ENCODE results near the gene MRPS33.

DNA sequence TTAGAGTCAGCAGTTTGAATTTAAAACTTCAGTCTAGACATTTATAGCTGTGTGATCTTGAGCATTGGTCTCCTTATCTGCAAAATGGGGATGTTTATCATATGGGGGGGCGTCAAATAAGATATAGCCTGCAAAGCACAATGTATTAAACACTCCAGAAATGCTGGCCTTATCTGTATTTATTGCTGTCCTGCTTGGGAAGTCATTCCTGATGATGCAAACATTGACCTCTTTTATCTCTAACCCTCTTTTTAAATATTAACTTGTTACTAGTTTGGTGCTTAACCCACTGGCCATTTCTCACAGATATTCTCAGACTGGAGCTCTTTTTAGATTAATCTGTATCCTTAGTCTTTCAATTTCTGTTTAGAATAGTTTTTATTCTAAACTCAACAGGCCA, 13.2 kb downstream of the MRPS33 start:
- TF ChIP-seq POLR2A (IDR thresholded peaks at IDR 0.05; ENCODE audit: low read depth, low read length) = no peak
- TF ChIP-seq, protein P1, sequence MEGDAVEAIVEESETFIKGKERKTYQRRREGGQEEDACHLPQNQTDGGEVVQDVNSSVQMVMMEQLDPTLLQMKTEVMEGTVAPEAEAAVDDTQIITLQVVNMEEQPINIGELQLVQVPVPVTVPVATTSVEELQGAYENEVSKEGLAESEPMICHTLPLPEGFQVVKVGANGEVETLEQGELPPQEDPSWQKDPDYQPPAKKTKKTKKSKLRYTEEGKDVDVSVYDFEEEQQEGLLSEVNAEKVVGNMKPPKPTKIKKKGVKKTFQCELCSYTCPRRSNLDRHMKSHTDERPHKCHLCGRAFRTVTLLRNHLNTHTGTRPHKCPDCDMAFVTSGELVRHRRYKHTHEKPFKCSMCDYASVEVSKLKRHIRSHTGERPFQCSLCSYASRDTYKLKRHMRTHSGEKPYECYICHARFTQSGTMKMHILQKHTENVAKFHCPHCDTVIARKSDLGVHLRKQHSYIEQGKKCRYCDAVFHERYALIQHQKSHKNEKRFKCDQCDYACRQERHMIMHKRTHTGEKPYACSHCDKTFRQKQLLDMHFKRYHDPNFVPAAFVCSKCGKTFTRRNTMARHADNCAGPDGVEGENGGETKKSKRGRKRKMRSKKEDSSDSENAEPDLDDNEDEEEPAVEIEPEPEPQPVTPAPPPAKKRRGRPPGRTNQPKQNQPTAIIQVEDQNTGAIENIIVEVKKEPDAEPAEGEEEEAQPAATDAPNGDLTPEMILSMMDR (IDR thresholded peaks at IDR 0.05; ENCODE audit: extremely low read depth in 1 of 2, insufficient read depth in 1 of 2, low read depth in 1 of 2, low read length in 2 of 2) = no peak

All from endothelial cell of umbilical vein (primary cell).